GM03348 (cell line): ENCODE data around the gene BCCIP.

Experiments
- DNase-seq: peaks from one replicate; pipeline ENCODE4 v3.0.0; 2012; ENCODE audit warnings: low spot score

Gene BCCIP

GRCh38 chr10:125797994-125798662 lies 25.2 kb upstream of the BCCIP start:
- no peak for DNase-seq

- no peak for DNase-seq
Observed at GRCh38 chr10:125799451-125800182, 23.7 kb upstream of the BCCIP start.

GRCh38 chr10:125801574-125801973 lies 21.8 kb upstream of the BCCIP start:
- no peak for DNase-seq

GRCh38 chr10:125802131-125802530 lies 21.2 kb upstream of the BCCIP start:
- no peak for DNase-seq

GRCh38 chr10:125802739-125803138 lies 20.6 kb upstream of the BCCIP start:
- no peak for DNase-seq

GRCh38 chr10:125808047-125808446 lies 15.3 kb upstream of the BCCIP start:
- DNase-seq = no peak

DNA sequence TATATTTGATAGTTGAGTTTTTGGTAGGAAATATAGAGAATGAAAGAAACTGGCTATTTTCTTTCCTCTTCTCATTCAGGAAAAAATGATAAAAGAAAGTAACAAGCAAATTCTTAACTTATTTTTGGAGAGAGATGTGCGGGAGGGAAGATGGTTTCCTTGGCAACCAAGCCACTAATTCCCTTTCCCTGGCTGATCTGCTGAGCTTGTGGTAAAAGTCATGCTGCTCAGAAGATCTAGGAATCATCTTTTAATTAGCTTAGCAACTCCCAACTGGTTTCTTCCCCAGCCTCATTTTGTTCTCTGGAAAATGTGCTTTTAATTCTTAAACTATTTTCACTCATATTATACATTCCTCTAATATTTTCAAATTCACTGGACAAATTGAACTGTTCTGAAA lies 12.1 kb upstream of the BCCIP start:
- peak; percentile 54 for DNase-seq

GRCh38 chr10:125812128-125812750 lies 11.1 kb upstream of the BCCIP start:
- DNase-seq = peak; percentile 34

- no peak for DNase-seq
Observed at GRCh38 chr10:125815764-125816163, 7.6 kb upstream of the BCCIP start.

DNA sequence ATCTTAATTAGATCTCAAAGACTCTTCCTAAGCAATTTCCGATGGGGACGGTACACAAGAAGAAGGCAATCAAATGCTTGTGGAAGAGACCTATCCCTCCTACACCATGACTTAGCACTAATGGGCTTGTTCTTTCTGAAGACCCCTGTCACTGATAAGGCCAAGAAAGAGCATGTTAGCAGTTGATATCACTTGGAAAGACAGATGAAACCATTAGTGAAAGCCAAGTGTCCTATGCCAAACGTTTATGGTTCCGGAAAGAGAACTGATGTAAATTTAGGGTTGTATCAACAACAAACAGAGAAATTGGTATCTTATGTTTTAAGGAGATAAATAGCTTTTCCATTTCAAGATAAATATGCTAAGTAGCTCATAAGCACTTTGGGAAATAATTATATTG lies 6.8 kb upstream of the BCCIP start:
- no peak for DNase-seq

- DNase-seq = no peak
Observed at GRCh38 chr10:125817337-125817946, 5.9 kb upstream of the BCCIP start.

DNA sequence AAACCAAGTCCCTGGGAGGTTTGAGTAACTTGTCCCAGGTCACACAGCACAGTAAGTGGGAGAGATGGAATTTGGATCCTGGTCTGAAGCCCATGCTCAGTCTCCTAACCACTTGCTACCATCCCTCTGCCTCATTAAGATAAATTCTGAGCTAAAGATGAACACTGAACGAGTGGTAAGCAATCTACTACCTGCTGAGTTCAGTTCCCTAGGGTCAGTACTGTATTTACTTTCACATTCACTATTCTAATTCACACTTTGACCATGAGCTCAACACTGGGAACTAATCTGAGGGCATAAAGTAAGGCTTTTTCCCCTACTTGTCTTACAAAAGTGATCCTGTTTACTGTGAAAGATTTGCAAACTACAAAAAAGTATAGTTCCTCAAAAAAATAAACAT lies 2.6 kb upstream of the BCCIP start:
- DNase-seq = no peak

- peak; percentile 20 for DNase-seq
Observed at GRCh38 chr10:125823663-125824251, 411 bp downstream of the BCCIP start.

- peak; percentile 24 for DNase-seq
Observed at GRCh38 chr10:125824736-125825135, 1.4 kb downstream of the BCCIP start.

- DNase-seq = no peak
Observed at GRCh38 chr10:125827133-125827532, 3.8 kb downstream of the BCCIP start.

DNA sequence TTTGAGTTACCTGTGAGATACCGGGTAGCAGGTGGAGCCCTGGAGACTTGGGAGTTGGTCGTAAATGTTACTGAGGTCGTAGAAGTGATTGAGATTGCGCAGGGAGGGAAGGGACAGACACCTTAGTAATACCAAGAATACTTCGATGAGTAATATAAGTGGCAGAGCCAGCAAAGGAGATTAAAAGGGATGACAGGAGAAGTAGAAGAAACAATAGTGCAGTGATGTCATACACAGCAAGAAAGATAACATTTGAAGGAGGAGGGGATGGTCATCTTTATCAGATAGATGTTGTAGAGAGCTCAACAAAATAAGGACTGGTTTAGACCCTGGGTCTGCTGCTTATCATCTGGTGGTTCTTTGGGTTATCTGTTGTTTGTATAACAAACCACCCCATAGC lies 5.0 kb downstream of the BCCIP start:
- no peak for DNase-seq

- no peak for DNase-seq
Observed at GRCh38 chr10:125836746-125837145, 13.4 kb downstream of the BCCIP start.

DNA sequence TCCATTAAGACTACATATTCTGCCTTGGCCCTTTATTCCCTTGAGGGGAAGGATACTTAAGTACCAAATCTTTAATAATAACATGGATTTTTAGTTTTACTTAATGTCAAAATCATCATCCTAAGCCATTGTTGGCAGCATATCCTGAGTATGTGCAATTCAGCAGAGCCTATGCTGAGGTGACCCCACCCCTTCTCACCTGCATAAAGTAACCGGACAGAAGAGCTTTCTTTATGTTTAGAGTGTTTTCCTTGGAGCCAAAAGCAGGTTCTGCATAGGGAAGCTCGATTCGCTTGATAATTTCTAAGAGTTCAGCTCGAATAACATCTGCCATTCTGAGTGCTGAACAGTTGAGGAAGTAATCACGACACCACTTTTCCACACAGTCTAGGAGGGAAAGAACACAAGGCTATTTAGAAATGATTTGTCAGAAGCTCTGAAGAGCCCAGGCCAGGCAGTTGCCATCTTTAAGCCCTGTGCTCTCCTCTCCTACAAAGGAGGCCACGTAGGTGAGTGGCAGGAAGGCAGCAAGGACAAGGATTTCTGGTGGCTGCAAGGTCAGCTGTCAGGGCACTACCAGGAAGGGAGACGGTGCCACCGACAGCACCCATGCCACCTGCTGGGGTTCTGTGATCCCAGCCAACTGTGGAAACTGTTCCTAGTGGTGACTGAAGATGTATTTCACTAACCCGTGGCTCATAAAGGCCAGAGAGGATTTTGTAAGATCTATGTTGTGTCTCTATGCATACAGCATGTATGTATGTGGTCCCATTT lies 15.6 kb downstream of the BCCIP start:
- DNase-seq = no peak

DNA sequence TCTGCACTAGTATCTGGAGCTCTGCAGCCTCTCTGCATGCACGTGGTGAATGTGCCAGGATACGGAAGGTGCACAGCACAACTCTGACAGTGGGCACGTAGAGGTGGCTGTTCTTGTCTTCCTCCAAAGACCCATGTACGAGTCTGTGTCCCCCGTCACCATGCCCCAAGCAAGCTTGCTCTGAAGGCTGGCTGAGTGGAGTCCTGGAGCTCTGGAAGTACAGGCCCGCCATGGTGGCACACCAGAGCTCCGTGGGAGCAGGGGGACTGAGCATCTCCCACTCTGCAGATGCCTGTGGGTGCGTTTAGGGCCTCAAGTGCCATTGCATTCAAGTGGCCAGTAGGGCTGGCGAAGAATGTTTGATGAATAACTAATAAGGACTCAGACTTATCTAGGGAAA lies 17.1 kb downstream of the BCCIP start:
- DNase-seq = no peak

DNA sequence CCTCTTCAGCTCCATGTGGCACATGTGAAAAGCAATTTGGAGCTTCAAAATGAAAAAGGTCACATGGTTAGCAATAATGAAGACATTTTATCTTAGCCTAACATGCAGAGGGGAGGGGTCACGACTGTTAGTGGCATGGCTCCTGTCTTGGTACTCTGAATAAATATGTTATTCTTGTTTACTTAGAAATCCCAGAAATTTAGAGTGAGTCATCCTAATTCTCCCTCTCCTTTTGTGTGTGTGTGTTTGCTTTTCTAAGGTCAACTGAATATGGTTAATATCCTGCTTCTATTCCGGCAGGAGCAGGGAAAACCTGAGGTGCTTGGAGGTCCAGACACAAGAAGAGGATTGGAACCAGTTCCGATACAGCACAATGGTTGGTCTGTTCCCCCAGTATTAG lies 17.6 kb downstream of the BCCIP start:
- DNase-seq = no peak

- no peak for DNase-seq
Observed at GRCh38 chr10:125843603-125844329, 20.4 kb downstream of the BCCIP start.
